Jurkat, Clone E6-1 (cell line): ENCODE results near the gene C16orf96.
A peak's percentile ranks its signal among the peaks of the same experiment; 100 is the strongest.

ENCODE experiments used
- DNase-seq: peaks from one replicate; pipeline ENCODE4 v3.0.0-alpha.2; 2011; ENCODE audit warnings: low read depth, low spot score
- H3K4me3 ChIP-seq: 2 replicates; pipeline ENCODE4 v1.5.1; 2011; ENCODE audit warnings: mild to moderate bottlenecking, low read length, control low read depth, moderate library complexity

C16orf96 gene

GRCh38 chr16:4591706-4592470 is 35.7 kb downstream of the C16orf96 start:
- DNase-seq, result no peak
- H3K4me3 ChIP-seq, result no peak overlapping the region

- no peak overlapping the region for H3K4me3 ChIP-seq
- no peak for DNase-seq
Observed at GRCh38 chr16:4593086-4593485, 36.9 kb downstream of the C16orf96 start.

- no peak for DNase-seq
Observed at GRCh38 chr16:4594433-4595410, 38.6 kb downstream of the C16orf96 start.

GRCh38 chr16:4597174-4597573 is 41.0 kb downstream of the C16orf96 start:
- H3K4me3 ChIP-seq, result no peak overlapping the region
- no peak for DNase-seq

More at GRCh38 chr16:4594433-4595410, 38.6 kb downstream of the C16orf96 start:
- H3K4me3 ChIP-seq, result no peak overlapping the region

- H3K4me3 ChIP-seq, result no peak overlapping the region
- DNase-seq, result no peak
Observed at GRCh38 chr16:4599037-4599436, 42.9 kb downstream of the C16orf96 start.

GRCh38 chr16:4599545-4599944 is 43.4 kb downstream of the C16orf96 start:
- H3K4me3 ChIP-seq, result no peak overlapping the region
- DNase-seq, result no peak

GRCh38 chr16:4601036-4601863 is 45.1 kb downstream of the C16orf96 start:
- H3K4me3 ChIP-seq, result no peak overlapping the region
- no peak for DNase-seq

GRCh38 chr16:4601864-4602186 is 45.7 kb downstream of the C16orf96 start:
- DNase-seq, result no peak

GRCh38 chr16:4602331-4602730 is 46.2 kb downstream of the C16orf96 start:
- H3K4me3 ChIP-seq, result no peak overlapping the region
- DNase-seq, result no peak

More at GRCh38 chr16:4601864-4602186, 45.7 kb downstream of the C16orf96 start:
- H3K4me3 ChIP-seq, result no peak overlapping the region

GRCh38 chr16:4603624-4604170 is 47.6 kb downstream of the C16orf96 start:
- H3K4me3 ChIP-seq, result no peak overlapping the region
- DNase-seq, result no peak

GRCh38 chr16:4604401-4604800 is 48.3 kb downstream of the C16orf96 start:
- H3K4me3 ChIP-seq, result no peak overlapping the region
- DNase-seq, result no peak

GRCh38 chr16:4606354-4606753 is 50.2 kb downstream of the C16orf96 start:
- no peak overlapping the region for H3K4me3 ChIP-seq
- no peak for DNase-seq

GRCh38 chr16:4607841-4608703 is 51.9 kb downstream of the C16orf96 start:
- no peak for DNase-seq
- no peak overlapping the region for H3K4me3 ChIP-seq

- DNase-seq, result peak; percentile 43
Observed at GRCh38 chr16:4608704-4608980, 52.5 kb downstream of the C16orf96 start.

GRCh38 chr16:4609200-4610010 is 53.3 kb downstream of the C16orf96 start:
- DNase-seq, result no peak
- no peak overlapping the region for H3K4me3 ChIP-seq

More at GRCh38 chr16:4608704-4608980, 52.5 kb downstream of the C16orf96 start:
- H3K4me3 ChIP-seq, result no peak overlapping the region

GRCh38 chr16:4610011-4611005 is 54.2 kb downstream of the C16orf96 start:
- H3K4me3 ChIP-seq, result no peak overlapping the region

More at GRCh38 chr16:4610011-4611005, 54.2 kb downstream of the C16orf96 start:
- DNase-seq, result no peak
